HCT116 (cell line): ENCODE results near the gene BOLA3.

ENCODE experiments used
- CEBPB ChIP-seq: IDR thresholded peaks from 2 replicates; pipeline ENCODE4 v1.6.1; 2012; ENCODE audit warnings: low read depth
- EZH2 ChIP-seq: fragments of 200-600 bp; sonication (generic); IDR thresholded peaks from 2 replicates; pipeline ENCODE4 v1.6.1; 2017; ENCODE audit warnings: antibody characterized with exemption, mixed run types
- EZH2phosphoT487 ChIP-seq: fragments of 200-600 bp; IDR thresholded peaks from 2 replicates; pipeline ENCODE4 v1.6.1; 2018; ENCODE audit warnings: antibody characterized with exemption, borderline replicate concordance
- POLR2A ChIP-seq: IDR thresholded peaks from 2 replicates; pipeline ENCODE4 v1.7.0; 2011; ENCODE audit warnings: borderline replicate concordance; ENCODE audit not compliant: insufficient read depth, insufficient read length; ENCODE audit errors: extremely low read depth
- POLR2AphosphoS5 ChIP-seq: IDR thresholded peaks from 2 replicates; pipeline ENCODE4 v1.6.1; 2011; ENCODE audit warnings: mild to moderate bottlenecking, low read depth, low read length, moderate library complexity
- SP1 ChIP-seq: IDR thresholded peaks from 2 replicates; pipeline ENCODE4 v1.6.1; 2012; ENCODE audit warnings: low read depth
- ZFX ChIP-seq: fragments of 450-650 bp; IDR thresholded peaks from 2 replicates; pipeline ENCODE4 v1.6.1; 2017
- TF ChIP-seq, protein P1 (sequence below), 3 experiments: fragments of 200-600 bp in 1 of 3; sonication (generic) in 1 of 3; IDR thresholded peaks in 2 of 3; conservative IDR thresholded peaks in 1 of 3; 2 replicates each; pipeline ENCODE4 v1.5.1; 2012 to 2017; ENCODE audit warnings: low read depth in 2 of 3, low read length in 2 of 3, antibody characterized with exemption in 1 of 3, borderline replicate concordance in 1 of 3, control low read depth in 1 of 3, mild to moderate bottlenecking in 1 of 3, mixed read lengths in 1 of 3, mixed run types in 1 of 3, moderate library complexity in 1 of 3; ENCODE audit not compliant: insufficient read depth in 1 of 3
- TF ChIP-seq, protein P2 (sequence below): IDR thresholded peaks from 2 replicates; pipeline ENCODE4 v1.6.1; 2012; ENCODE audit warnings: low read depth

DNA sequence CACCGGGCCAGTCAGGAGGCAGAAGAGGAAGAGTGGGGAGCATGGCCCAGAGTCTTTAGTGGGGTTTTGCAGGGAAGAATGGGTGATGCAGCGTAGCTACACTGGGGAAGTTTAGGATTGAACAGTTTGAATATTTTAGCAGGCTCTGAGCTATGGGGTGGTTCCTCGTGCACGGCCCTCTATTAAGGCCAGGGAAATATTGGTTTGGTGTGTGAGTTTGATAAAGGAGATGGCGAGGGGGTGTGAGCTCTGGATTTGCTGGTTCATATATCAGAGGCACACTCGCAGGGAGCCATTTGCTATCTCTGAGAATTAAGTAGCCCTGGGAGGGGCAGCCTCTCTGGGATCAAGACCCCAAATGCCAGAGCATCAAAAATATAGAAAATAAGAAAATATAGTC lies 50.1 kb downstream of the BOLA3 start:
- TF ChIP-seq POLR2A (no peak), ZFX (no peak), POLR2AphosphoS5 (no peak), EZH2 (no peak), SP1 (no peak), EZH2phosphoT487 (no peak), CEBPB (no peak)
- TF ChIP-seq, protein P1, sequence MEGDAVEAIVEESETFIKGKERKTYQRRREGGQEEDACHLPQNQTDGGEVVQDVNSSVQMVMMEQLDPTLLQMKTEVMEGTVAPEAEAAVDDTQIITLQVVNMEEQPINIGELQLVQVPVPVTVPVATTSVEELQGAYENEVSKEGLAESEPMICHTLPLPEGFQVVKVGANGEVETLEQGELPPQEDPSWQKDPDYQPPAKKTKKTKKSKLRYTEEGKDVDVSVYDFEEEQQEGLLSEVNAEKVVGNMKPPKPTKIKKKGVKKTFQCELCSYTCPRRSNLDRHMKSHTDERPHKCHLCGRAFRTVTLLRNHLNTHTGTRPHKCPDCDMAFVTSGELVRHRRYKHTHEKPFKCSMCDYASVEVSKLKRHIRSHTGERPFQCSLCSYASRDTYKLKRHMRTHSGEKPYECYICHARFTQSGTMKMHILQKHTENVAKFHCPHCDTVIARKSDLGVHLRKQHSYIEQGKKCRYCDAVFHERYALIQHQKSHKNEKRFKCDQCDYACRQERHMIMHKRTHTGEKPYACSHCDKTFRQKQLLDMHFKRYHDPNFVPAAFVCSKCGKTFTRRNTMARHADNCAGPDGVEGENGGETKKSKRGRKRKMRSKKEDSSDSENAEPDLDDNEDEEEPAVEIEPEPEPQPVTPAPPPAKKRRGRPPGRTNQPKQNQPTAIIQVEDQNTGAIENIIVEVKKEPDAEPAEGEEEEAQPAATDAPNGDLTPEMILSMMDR (IDR thresholded peaks at IDR 0.05 in 2 of 3, conservative IDR thresholded peaks at IDR 0.05 in 1 of 3; ENCODE audit: borderline replicate concordance in 1 of 3, insufficient read depth in 1 of 3, low read depth in 2 of 3, low read length in 2 of 3), result no peak
- TF ChIP-seq, protein P2, sequence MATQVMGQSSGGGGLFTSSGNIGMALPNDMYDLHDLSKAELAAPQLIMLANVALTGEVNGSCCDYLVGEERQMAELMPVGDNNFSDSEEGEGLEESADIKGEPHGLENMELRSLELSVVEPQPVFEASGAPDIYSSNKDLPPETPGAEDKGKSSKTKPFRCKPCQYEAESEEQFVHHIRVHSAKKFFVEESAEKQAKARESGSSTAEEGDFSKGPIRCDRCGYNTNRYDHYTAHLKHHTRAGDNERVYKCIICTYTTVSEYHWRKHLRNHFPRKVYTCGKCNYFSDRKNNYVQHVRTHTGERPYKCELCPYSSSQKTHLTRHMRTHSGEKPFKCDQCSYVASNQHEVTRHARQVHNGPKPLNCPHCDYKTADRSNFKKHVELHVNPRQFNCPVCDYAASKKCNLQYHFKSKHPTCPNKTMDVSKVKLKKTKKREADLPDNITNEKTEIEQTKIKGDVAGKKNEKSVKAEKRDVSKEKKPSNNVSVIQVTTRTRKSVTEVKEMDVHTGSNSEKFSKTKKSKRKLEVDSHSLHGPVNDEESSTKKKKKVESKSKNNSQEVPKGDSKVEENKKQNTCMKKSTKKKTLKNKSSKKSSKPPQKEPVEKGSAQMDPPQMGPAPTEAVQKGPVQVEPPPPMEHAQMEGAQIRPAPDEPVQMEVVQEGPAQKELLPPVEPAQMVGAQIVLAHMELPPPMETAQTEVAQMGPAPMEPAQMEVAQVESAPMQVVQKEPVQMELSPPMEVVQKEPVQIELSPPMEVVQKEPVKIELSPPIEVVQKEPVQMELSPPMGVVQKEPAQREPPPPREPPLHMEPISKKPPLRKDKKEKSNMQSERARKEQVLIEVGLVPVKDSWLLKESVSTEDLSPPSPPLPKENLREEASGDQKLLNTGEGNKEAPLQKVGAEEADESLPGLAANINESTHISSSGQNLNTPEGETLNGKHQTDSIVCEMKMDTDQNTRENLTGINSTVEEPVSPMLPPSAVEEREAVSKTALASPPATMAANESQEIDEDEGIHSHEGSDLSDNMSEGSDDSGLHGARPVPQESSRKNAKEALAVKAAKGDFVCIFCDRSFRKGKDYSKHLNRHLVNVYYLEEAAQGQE, result no peak
